OCI-M2 (cell line): ENCODE results near the gene ARID1B.

ENCODE experiments used
- DNase-seq: peaks from one replicate; lab custom pipeline; 2025; ENCODE audit not compliant: unreplicated experiment; lab: John Stamatoyannopoulos, UW

Gene ARID1B

DNA sequence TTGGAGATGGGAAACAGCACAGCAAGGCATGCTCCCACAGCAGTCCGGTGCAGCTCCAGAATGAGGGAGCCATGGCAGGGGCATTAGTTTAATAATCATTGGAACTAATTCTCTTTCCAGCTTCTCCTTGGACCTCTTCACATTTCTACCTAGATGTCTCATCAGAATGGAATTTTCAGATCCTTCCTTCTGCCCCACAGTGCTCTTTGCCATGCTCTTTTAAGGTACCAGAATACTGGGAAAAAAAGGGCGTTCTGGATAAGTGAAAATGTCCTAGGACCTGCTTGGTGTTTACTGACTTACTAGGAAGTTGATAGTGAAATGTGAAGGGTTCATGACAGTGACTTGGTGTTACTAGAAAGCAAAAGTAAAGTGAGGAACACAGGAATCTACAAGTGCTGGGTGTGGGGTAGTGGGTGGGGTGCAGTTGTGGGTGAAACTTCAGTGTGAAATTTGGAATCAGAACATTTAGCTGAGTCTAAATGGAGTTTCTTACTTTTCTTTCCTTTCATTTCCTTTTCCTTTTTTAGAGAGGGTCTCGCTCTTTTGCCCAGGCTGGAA is 207.1 kb downstream of the ARID1B start:
- no peak for DNase-seq

DNA sequence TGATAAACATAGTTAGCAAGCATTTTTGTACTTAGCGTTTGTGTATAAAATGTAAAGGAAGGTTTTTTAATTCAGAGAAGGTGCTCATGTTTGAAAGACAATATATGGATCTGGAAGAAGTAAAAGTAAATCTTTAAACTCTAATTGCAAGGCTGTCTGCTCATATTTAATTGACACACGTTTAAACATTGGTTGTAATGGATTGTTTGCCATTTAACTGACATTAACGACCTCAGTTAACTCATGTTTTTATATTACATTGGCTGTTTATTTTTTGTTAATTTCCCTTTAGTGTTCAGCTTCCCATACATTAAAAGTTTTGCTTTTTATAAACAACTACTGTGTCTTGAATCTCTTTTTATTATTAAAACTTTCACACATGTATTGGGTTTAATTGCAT is 208.1 kb downstream of the ARID1B start:
- DNase-seq: no peak

DNA sequence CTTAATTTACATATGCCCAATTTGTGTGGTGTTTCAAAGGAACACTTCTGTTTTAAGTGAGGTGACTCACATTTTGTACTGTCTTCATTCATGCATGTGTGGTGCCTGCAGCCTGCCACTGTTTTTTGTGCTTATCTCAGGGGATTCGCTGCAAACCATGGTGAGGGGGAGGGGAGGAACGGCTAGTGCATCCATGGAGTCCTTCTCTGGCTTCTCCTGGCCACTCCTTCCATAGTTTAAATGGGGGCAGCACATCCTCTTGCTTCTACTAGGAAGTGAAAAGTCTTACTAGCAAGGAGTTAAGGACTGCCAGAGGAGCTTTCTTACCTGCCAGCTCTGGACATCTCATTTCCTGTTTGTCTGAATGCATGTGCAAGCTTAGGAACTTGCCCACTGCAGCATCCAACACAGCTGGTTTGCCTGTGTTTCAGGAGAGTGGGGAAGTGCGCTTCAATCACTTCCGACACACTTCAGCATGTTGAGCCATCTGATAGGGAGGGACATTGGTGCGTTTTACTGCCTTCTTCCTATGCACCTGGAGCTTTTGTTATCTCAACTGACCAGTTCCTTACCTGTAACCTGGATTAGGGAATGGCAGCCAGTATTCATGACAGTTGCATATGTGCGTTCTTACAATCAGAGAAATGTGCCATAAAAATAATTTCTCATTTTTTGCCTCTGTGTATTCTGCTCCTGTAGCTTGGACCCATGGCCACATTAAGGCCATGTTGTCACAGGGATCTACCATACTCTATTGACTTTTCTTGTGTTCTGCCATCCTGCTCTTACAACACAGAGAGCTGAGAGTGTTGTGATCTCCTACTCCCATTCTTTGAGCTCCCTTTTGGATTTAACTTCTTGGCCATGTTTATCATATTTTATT is 211.3 kb downstream of the ARID1B start:
- no peak for DNase-seq

GRCh38 chr6:156989159-156989806 is 212.1 kb downstream of the ARID1B start:
- DNase-seq: no peak

DNA sequence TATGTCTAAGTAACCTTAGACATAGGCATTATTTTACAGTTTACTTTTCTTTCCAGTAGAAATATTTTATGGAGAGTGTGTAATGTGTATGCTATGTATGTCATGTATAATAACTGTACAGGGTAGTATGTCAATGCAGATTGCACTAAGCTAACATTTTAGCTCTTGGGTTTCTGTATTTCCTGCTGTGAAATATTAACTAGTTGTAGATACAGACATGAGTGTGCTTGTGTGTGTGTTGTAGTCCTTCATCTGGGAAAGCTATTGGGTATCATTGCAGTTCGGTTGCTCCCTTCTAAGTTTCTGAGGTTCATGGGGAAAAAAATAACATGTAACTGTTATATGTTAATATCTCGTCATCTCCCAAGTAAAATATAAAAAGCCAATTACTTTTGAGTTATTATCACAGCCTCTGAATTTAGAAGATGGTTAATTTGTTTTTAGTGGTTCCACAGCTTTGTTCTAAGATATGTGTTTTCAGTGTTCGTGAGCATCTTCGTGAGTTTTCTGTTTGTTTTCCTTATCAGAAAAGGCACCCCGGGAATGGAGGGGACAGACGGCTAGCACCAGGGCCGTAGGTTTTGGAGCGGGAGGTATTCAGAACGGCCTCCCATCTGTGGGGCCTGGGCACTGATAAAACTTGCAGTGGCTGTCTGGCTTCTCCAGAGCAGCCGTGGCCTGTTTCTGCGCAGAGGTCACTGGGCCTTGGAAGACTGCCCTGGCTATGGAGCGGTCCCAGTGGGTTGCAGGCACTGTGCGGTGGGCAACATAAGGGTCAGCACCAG is 215.0 kb downstream of the ARID1B start:
- no peak for DNase-seq

DNA sequence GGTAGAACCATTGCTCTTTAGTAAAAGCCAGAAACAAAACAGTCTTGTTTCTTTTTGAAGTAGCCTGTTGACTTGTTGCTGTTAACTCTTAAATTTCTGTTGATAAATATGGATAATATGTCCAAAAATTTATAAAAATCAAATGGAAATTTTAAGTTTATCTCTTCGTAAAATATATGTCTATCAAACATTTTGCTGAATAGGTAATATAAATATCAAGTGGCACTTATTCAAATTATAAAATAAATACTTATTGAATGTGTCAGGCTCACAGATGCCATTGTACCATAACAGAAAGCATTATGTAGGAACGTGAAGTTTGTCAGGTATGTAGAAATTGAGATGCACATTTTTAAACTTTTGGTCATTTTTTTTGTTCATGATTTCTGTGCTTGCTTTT is 216.5 kb downstream of the ARID1B start:
- DNase-seq: no peak

DNA sequence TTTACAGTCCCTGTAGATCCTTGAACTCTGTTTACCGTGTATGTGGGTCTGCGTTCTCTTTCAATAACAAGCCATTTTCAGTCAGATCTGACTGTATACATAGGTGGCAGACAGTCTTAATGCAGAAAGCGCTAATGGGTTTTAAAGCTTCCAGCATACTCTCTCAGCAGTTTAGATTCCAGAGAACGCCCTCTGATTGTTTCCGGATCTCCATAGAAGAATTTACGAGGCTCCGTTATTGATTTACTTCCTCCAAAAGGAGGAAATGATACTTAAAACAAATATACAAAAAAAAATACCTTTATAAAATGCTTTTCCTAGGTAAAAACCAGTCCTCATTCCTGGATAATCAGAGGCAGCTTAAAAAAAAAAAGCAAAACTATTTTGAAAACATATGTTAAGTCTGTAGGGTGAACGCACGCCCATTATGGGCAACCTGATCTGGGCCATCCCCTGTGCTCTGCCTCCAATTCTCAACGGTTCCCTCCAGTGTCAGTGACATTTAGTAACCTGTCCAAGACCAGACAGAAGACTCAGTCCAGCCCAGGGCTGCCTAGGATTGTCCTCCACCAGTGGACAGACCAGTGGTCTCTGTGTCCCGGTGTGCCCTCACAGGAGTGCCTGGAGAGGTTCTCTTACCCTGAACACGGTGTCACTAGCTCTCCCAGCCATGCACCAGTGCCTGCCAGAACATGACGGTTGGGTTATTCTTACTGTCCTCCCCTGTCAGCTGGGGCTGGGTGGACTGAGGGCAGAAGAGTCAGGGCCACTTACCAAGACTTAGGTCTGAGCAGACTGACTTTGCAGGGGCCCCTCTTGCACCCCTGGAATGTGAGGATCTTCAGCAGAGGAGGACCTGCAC is 217.3 kb downstream of the ARID1B start:
- DNase-seq: no peak

DNA sequence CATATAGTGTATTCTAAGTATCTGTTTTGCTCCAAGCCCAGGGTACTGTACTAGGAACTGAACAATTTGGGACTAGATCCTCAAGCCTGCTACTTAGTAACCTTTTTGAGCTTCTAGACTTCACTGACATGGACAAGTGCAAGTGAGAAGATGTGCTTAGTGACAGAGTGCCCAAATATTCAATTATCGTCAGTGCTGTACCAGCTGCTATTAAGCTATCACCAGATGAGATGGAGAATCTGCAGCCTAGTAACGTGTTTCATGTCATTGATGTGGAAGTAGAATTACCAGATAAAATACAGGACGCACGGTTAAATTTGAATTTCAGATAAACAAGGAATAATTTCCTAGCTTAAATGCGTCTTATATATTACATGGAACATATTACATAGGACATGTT is 218.3 kb downstream of the ARID1B start:
- no peak for DNase-seq

- no peak for DNase-seq
Measured at GRCh38 chr6:156996265-156996664, 219.1 kb downstream of the ARID1B start.

DNA sequence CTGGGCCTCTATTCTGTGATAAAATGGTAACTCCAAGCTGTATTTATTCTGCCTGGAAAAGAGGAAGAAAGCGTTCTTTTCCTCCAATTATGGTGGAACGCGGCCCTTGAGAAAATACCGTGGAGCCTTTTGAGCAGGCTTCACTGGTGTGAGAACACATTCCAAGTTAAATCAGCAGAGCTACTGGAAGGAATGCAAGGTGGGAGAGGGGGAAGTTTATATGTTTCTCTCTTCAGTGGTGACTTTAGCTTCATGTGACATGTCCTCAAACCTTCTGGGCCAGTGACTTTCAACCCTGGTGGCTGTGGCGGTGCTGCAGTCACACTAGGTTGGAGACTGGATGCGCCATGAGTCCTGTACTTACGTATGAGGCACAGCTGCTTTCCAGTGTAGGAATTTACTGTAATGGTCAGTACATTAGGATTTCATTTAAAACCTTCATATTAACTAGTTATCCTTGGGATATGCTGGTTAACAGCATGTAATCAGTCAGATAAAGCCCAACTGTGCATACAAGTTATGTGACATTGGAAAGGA is 221.7 kb downstream of the ARID1B start:
- DNase-seq: no peak

DNA sequence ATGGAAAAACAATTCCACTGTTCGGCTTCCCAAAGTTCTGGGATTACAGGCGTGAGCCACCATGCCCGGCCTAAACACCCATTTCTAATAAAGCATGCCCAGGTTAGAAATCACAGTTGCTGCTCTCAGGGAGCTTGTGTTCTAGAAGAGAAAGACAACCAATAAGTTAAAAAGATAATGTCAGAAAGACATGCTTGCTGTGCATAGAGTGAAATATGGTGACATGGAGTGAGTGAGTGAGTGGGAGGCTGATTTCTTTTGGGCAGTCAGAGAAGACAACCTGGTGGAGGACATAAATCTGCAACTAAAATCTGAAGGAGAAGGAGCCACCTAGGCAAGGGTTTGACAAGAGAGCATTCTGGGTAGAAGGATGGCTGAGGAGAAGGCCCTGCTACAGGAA is 222.6 kb downstream of the ARID1B start:
- no peak for DNase-seq

DNA sequence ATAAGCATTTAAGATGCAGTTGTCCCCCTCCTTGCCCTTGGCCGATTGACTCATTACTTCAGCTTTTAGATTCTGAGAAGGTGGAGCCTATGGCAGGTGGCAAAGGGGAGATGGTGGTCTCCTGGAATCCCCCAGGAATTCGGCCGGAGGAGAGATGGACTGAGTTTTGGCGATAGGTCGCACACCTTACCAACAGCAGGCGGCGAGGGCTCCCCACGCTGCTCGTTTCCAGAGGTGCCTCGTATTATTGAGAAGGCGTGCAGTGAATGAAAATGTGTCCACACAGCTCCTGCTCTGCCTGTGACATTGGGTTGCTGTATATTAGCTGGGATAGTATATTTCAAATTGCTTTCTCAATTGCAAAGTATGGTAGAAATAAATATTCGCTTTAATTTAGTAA is 224.5 kb downstream of the ARID1B start:
- no peak for DNase-seq

DNA sequence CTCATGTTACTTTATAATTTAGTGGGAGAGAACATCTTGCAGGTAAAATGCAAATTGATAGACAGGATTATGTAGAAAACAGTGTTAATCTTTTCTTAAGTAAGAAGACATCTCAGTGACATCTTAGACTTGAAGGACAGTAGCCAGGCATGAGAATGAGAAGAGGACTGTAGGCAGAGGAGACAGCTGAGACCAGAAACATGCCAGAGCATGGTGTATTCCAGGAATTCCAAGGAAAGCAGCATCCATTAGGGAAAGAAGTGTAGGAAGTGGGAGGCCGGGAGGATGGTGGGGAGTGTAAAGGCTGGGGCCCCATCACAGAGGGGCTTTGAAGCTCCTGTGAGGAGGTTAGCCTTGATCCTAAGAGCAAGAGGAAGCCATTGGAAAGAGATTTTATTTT is 225.6 kb downstream of the ARID1B start:
- no peak for DNase-seq

DNA sequence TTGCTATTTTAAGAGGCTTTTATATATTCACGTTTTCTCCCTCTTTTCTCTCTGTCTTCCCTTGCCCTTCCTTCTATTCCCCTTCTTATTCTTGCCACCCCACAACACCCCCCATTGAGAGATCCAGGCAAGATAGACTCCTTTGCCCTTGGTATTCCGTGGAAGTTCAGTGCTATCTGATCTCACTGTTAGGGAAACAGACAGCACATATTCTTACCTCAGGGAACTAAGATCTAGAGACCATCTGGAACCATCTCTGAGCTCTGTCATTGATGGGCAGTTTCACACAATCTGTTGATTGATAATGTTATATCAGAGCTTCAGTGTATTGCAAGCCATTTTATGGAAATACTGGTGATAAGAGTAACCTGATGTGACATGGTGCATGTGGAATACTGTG is 228.8 kb downstream of the ARID1B start:
- DNase-seq: no peak

GRCh38 chr6:157008568-157008967 is 231.4 kb downstream of the ARID1B start:
- DNase-seq: no peak

DNA sequence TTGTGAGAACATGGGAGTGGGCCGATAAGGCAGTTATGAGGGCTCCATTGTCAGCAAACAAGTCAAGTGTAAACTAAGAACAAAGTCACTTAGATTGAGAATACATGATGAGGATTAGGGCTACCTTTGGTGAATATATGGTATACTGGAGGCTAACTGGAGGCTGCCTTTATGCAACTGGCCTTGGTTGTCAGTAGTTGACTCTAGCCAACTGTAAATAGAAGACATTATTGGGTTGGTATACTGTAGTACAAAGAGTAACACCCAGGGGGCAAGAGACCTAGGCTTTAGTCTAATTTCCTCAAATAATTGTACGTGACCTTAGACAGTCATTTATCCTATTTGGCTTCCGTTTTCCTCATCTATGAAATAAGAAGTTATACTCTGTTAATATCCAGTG is 235.2 kb downstream of the ARID1B start:
- DNase-seq: no peak

- DNase-seq: no peak
Measured at GRCh38 chr6:157013649-157014304, 236.6 kb downstream of the ARID1B start.

- no peak for DNase-seq
Measured at GRCh38 chr6:157014871-157015270, 237.7 kb downstream of the ARID1B start.

DNA sequence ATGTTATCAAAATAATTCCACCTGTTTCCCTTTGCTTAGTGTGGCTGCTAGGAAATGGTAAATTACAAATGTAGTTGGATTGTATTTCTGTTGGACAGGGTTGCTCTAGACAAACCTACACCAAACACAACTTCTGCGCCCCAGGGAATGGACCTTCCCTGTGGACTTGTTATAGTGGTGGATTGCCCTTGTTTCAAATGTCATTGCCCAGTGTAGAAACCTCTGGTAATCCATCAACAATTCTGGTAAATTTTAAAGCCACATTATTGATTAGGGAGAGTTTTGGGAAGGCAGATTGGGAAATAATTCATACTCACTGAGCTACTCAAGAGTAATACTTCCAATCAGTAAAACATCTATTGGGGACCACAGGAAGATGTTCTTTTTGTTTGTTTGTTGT is 239.8 kb downstream of the ARID1B start:
- DNase-seq: no peak

DNA sequence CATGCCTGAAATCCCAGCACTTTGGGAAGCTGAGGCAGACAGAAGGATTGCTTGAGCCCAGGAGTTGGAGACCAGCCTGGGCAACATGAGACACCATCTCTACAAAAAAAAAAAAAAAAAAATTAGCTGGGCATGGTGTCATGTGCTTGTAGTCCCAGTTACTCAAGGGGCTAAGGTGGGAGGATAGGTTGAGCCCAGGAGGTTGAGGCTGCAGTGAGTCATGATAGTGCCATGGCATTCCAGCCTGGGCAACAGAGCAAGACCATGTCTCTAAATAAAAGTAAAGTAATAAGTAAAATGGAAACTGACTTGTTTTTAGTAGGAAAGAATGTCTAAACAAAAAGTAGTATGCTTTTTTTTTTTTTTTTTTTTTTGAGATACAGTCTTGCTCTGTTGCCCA is 240.7 kb downstream of the ARID1B start:
- no peak for DNase-seq
